ENCODE results near the gene ARFRP1. TPM values are rescaled to one million over a fixed set of nuclear protein-coding genes. Genes with fewer than 3 reads are reported as not detected.
"Not testable (repeated sequence)": the region's sequence is repeated elsewhere in the genome, so short reads cannot be mapped to it uniquely, and the experiment has no call there.

The ARFRP1 gene
- total RNA-seq, 1 donor from 2014 or later = 31.1 TPM

DNA sequence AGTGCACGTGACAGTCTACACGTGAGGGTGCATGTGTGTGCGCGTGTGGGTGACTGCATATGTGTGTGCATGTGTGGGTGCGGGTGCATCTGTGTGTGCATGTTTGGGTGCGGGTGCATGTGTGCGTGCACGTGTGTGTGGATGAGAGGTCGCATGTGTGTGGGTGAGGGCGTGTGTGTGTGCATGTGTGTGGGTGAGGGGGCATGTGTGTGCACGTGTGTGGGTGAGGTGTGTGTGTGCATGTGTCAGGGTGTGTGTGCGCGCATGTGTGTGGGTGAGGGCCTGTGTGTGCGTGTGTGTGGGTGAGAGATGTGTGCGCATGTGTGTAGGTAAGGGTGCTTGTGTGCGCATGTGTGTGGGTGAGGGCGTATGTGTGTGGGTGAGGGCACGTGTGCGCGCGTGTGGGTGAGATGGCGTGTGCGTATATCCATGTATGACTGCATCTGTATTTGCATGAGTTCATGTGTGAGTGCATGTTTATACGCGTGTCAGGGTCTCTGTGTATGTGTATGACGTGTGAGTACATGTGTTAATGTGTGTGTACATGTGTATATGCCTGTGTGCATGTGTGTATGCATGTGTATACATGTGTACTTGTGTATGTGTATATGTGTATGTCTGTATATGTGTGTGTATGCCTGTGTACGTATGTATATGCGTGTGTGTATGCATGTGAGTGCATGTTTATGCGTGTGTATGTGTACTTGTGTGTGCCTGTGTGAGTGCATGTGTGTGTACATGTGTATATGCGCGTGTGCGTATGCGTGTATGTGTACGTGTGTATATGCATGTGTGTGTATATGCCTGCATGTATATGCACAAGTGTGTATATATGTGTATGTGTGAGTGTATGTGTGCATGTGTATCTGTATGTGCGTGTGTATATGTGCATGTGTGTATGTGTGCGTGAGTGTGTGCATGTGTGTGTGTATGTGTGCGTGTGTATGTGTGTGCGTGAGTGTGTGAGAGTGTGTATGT, 24.6 kb upstream of the ARFRP1 start:
- no peak for ATAC-seq

DNA sequence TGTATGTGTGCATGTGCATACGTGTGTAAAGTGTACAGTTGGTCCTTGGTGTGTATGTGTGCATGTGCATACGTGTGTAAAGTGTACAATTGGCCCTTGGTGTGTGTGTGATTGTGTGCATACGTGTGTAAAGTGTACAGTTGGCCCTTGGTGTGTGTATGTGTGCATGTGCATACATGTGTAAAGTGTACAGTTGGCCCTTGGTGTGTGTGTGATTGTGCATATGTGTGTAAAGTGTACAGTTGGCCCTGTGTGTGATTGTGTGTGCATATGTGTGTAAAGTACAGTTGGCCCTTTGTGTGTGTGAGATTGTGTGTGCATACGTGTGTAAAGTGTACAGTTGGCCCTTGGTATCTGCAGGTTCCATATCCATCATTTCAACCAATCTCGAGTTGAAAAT, 23.6 kb upstream of the ARFRP1 start:
- no peak for ATAC-seq

DNA sequence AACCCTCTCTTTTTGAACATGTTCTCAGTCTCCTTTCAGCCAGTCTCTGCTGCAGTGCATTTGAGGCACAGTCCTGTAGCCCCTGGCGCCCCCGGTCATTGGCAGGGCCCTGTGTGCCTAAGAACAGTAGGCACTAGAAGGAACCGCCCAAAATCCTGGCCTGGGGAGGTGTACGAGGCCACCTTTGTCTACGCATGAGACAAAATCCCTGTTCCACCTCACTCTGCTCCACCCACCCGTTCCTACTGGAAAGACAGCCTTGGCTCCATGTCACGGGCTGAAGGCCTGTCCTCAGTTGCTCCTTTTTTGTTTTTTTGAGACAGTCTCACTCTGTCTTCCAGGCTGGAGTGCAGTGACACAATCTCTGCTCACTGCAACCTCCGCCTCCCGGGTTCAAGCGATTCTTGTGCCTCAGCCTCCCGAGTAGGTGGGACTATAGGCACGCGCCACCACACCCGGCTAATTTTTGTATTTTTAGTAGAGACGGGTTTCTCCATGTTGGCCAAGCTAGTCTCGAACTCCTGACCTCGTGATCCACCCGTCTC, 22.5 kb upstream of the ARFRP1 start:
- not testable (repeated sequence) for ATAC-seq

DNA sequence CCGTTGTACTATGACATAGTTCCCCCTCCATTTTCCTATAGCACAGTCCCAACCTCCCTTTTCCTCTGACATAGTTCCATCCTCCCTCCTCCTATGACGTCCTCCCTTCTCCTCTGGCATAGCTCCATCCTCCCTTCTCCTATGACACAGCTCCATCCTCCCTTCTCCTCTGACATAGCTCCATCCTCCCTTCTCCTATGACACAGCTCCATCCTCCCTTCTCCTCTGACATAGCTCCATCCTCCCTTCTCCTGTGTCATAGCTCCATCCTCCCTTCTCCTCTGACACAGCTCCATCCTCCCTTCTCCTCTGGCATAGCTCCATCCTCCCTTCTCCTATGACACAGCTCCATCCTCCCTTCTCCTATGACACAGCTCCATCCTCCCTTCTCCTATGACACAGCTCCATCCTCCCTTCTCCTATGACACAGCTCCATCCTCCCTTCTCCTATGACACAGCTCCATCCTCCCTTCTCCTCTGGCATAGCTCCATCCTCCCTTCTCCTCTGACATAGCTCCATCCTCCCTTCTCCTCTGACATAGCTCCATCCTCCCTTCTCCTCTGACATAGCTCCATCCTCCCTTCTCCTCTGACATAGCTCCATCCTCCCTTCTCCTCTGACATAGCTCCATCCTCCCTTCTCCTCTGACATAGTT, 15.3 kb upstream of the ARFRP1 start:
- ATAC-seq = not testable (repeated sequence)

DNA sequence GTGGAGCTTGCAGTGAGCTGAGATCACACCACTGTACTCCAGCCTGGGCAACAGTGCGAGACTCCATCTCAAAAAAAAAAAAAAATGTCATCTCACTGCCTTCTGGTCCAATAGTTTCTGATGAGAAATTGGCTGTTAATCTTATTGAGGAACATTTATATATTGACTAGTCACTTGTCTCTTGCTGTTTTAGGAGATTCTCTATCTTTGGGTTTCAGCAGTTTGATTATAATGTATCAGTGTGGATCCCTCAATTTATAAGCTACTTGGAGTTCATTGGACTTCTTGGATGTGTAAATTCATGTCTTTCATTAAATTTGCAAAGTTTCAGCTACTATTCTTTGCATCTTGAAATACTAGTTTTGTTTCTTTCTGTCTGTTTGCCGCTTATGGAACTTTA, 11.2 kb upstream of the ARFRP1 start:
- no peak for ATAC-seq

DNA sequence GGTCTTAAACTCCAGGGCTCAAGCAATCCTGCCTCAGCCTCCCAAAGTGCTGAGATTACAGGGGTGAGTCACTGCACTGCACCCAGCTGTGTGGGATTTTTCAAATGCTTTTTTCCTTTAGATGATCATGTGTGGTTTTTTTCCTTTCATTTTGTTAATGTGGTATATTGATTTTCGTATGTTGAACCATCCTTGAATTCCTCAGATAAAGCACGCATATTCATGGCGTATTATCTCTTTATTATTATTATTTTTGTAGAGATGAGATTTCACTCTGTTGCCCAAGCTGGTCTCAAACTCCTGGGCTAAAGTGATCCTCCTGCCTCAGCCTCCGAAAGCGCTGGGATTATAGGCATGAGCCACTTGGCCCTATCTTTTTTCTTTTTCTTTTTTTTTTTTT, 7.1 kb upstream of the ARFRP1 start:
- ATAC-seq = no peak

DNA sequence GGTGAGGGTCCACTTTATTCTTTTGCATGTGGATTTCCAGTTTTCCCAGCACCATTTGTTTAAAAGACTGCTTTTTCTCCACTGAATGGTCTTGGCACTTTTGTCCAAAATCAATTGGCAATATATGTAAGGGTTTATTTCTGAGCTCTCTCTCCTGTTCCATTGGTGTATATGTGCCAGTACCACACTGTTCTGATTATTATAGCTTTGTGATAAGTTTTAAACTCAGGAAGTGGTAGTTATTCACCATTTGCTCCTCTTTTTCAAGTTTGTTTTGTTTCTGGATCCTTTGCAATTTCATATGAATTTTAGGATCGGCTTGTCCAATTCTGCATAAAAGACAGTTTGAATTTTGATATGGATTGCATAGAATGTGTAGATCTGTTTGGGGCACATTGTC, 4.4 kb upstream of the ARFRP1 start:
- ATAC-seq = no peak

DNA sequence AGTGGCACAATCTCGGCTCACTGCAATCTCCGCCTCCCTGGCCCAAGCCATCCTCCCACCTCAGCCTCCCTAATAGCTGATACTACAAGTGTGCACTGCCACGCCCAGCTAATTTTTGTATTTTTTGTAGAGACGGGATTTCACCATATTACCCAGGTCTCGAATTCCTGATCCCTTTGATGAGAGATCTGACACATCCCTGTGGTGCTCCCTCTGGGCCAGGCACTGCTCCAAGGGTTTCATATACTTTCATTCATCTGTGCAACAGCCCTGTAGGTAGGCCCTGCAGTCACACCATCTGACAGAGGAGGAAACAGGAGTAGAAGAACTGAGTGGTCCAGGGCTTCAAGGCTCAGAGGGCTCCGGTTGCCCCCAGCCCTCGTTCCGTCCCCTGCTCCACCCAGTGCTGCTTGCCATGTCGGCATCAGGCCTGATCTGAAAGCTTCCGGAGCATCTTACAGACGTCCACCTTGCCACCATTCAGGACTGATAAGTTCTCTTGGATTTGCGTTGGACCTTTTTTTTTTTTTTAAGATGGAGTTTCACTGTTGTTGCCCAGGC, 3.4 kb upstream of the ARFRP1 start:
- no peak for ATAC-seq

DNA sequence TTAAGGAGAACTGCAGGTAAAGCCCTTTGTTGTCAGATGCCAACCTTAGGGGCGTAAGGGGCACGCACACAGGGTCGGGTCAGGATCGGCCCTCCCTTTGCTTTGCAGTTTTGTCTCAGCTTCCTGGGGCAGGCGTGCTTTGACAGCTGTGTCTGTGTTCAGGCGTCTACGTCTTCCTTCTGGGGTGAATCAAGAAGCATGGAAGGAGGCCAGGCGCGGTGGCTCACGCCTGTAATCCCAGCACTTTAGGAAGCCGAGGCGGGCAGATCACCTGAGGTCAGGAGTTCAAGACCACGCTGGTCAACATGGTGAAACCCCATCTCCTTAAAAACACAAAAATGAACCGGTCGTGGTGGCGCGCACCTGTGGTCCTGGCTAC, 1.4 kb upstream of the ARFRP1 start:
- no peak for ATAC-seq

DNA sequence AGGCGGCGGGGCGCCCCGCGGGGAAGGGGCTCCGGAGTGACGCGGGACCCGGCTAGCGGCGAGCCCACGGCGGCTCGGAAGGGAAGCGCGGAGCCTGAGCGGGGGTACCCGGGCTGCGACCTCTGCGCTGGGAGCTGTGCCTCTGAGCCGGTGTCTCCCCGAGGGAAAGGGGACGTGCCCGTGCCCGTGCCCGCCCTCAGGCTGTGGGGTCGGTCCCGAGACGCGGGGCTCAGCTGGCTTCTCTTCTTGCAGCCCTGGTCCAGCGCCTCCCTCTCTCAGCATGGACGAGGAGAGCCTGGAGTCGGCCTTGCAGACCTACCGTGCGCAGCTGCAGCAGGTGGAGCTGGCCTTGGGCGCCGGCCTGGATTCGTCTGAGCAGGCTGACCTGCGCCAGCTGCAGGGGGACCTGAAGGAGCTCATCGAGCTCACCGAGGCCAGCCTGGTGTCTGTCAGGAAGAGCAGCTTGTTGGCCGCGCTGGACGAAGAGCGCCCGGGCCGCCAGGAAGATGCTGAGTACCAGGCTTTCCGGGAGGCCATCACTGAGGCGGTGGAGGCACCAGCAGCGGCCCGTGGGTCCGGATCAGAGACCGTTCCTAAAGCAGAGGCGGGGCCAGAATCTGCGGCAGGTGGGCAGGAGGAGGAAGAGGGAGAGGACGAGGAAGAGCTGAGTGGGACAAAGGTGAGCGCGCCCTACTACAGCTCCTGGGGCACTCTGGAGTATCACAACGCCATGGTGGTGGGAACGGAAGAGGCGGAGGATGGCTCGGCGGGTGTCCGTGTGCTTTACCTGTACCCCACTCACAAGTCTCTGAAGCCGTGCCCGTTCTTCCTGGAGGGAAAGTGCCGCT, 749 bp upstream of the ARFRP1 start:
- peak; percentile 8 for ATAC-seq

DNA sequence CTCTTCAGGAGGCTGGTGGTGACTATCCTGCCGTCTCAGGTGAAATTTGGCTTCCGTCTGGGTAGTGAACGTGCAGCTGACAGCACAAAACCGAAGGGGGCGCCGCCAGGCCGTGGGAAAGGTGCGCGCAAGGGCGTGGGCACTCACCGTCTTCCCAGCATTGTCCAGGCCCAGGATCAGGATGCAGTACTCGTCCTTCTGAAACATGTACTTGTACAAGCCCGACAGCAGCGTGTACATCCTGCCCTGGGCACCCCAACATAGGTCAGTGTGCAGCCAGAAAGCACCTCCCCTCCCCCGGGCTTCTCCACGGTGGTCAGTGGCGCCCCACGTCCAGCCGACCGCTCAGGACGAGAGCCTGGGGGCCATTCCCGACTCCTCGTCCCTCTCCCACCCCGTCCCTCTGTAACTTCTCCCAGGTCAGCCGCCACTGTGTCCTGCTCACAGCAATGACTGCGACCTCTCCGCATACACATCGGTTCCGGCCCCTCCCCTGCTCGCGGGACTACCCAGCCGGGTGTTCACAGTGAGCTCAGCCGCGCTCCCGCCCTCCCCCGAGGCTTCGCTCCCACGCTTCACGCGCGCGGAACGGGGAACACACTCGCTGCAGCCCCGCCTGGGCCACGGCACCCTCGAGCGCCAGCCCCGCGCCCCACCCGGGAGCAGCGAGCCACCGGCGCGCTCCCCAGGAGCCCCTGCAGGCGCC, 771 bp downstream of the ARFRP1 start:
- ATAC-seq = peak; percentile 55

DNA sequence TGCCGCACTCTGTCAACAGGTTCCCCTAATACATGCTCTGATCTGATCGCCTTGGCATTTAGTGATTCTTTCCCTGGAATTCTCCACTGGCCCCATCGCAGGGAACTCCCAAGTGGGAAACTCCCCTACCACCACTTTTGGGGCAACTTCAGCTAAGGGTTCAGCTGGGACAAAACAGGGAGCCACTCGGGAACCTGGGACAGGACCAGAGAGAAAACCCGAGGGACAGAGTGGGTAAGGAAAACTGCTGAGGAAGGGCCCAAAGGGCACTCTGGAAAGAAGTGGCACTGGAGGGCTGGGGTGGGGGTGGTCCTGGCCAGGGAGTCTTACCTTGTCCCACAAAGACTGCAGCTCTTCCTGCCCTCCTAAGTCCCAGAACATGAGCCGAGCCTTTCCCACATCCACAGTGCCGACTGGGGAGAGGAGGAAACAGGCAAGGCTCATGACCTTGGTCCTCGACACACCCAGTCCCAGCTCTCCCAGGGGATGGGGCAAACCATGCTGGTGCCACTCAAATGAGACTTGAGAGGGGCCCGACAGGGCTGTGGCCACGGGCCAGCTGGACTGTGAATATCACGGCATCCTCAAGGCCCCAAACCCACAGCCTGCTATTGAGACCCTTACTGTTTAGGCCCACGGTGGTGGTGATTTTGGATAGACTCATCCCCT, 1.6 kb downstream of the ARFRP1 start:
- ATAC-seq = no peak

DNA sequence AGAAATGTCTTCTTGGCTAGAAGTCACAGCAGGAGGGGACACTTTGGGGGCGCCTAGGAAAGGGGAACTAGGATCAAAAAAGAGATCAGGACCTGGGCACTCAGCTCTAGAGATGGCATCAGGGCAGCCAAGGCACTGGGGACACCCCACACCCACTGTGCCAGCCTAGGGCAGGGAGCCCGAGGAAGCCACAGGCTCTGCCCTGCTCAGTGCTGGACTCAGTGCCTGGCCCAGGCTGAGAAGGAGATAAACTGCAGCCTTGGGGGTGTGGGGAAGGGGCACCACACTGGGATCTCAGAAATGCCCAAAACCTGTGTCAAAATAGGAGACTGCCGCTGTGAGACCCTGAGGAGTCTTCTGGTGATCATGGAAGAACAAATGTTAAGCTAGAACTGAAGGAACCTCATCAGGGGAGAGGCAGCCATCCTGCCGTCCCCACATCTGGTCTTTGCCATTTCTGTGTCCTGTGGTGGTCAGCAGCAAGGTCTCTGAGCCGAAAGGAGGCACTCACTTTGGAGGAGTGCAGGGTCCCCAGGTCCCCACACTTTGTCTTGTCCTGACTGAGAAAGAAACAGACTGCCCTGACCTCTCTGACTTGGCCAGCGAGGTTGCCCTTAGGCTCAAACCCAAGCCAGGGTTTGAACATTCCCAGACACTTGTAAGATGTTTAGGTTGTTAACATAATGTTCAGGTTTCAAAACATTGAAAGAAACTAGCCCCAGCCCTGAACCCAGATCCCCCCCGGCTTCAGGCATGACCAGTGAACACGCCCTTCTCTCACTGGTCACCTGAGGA, 2.3 kb downstream of the ARFRP1 start:
- no peak for ATAC-seq

DNA sequence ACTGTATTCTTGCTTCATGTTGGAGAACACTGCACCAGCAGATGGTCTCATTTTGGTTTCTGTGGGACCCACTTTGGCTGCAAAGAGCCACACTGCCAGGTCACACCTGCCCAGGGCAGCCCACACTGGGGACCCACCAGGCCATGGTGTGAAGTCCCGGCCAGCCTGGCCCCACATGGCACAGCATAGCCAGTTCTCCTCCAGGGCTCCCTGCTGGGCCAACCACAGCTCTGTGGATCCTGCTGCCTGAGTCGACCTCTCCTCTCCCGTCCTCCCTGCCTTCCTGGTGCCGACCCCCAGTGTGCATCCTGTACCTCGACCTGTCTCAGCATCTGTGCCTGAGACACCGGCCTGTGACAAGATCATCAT, 3.0 kb downstream of the ARFRP1 start:
- ATAC-seq = no peak

DNA sequence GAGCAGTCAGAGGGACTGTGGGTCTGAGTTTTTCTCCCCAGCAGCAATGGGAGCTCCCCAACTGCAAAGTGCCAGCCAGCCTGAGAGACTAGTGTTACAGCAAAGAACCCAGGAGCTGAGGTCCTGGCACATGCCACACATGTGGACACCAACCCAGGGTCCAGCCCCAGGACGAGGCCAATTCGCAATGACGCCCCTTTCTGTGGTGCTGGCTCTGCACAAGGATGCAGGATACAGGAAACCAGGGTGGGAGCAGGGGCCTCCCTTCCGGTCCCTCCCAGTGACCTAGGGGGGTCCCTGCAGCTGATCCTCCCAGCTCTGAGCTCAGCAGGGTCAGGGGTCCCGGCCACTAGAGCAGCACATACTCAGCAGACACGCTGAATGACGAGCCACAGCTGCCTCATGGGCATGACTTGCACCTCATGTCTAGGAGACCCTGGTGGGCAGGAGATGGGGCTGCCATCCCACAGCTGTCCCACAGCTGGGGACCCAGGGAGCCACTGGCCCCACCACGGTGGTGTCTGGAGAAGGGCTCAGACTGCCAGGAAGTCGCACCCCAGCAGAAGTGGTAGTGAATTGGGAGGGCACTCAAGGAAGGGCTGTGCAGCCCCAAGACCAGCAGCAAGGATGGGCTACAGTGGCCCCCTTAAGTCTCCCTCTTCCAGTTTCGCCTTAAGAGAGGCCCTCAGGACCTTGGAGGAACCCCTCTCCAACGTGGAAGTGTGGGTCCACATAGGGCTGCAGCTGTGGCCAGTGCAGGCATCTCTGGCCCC, 3.6 kb downstream of the ARFRP1 start:
- ATAC-seq = no peak

DNA sequence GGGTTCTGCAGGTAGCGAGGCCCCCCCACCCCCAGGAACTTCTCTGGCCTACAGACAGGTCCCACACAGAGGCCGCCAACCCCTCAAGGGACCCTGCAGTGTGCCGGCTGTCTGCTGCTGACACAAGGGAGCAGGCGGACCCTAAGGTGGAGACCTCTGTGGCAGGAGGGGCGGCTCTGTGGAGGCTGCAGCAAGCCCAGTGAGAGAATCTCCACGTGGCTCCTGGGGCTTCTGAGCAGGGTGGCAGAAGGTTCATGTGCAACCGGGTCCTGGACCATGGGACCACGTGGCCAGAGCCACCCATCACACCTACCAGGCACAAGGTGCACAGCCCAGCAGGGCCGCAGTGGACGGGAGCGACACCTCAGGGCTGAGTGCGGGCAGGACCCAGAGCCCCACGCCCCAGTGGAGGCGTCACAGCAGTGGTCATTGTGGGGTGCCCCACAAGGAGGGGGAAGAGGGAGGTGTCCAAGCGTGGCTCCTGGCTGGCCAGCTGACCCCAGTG, 4.3 kb downstream of the ARFRP1 start:
- ATAC-seq = no peak

DNA sequence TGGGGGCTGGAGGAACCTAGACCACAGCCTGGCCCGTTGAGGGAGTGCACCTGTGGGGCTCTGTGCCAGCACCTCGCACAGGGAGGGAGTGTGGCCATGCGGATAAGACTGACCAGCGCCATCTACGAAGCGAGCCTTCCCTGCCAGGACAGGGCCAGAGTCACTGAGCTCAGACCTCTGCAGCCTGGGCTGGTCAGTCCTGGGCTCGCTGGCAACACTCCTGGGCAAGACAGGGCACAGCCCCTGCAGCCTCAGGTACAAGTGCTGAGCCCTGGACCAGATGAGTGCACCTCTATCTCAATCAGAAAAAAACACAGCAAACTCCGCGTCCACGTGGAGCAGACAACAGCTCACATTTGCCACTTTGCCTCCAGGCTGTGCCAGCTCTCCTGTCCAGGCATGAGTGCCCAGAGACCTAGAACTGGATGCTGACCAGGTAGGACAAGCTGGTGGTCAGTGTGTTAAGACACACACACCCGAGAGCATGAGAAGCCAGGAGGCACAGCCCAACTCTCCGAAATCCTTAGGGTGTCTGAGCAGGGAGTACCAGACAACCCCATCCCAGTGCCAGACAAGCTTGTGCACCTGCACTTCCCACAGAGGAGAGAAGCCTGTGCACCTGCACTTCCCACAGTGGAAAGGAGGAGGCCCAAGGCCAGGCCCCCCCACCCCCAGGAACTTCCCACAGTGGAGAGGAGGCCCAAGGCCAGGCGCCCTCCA, 4.9 kb downstream of the ARFRP1 start:
- ATAC-seq = no peak

DNA sequence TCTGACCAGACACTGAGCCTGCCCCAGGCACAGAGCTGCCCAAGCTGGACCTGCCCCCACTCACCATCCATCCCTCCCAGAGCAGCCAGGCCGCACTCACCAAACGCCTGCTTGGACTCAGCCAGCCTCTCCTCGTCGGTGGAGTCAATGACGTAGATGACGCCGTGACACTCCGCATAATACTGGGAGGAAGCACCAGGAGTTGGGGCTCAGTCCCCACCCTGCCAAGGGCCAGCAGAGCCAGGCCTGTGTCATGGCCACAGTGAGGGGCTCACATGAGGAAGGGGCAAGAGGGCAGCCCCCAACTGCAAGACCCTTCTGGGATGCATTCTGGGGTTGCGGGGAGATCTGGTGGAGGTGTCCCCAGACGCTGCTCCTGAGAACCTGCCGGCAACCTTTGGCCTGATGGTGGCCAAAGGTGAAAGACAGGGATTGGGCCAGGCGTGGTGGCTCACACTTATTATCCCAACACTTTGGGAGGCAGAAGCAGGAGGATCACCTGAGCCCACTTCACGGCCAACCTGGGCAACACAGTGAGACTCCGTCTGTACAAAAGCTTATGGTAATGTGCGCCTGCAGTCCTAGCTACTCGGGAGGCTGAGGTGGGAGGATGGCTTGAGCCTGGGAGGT, 5.6 kb downstream of the ARFRP1 start:
- no peak for ATAC-seq
